ENCODE data around the gene CGNL1.

Gene CGNL1

GRCh38 chr15:57545995-57546394 lies 169.7 kb downstream of the CGNL1 start:
- no peak for DNase-seq
- no peaks in the 10 kb centered on the region for H3K36me3 ChIP-seq
- H3K9me3 ChIP-seq: no peaks in the 10 kb centered on the region
- H3K27me3 ChIP-seq: no peaks in the 10 kb centered on the region
- no peaks in the 10 kb centered on the region; the same call in 1 of the 2 replicates for H3K4me1 ChIP-seq
- H3K4me3 ChIP-seq (ENCODE audit: low read depth, low read length): no peak overlapping the region
- TF ChIP-seq CTCF (IDR thresholded peaks at IDR 0.05; ENCODE audit: low read depth, low read length): no peak

- Histone ChIP-seq H3K4me1 (no peaks in the 10 kb centered on the region; the same call in 1 of the 2 replicates), H3K9me3 (no peaks in the 10 kb centered on the region), H3K27me3 (no peaks in the 10 kb centered on the region), H3K36me3 (no peaks in the 10 kb centered on the region), H3K4me3 (ENCODE audit: low read depth, low read length) (no peak overlapping the region)
- DNase-seq: no peak
- no peak for TF ChIP-seq CTCF (IDR thresholded peaks at IDR 0.05; ENCODE audit: low read depth, low read length)
Measured at GRCh38 chr15:57547243-57547755, 171.0 kb downstream of the CGNL1 start.

- no peak overlapping the region for H3K4me3 ChIP-seq (ENCODE audit: low read depth, low read length)
- no peak for TF ChIP-seq CTCF (IDR thresholded peaks at IDR 0.05; ENCODE audit: low read depth, low read length)
- no peaks in the 10 kb centered on the region for H3K4me1 ChIP-seq
- H3K27me3 ChIP-seq: no peaks in the 10 kb centered on the region
- DNase-seq: no peak
- no peaks in the 10 kb centered on the region for H3K36me3 ChIP-seq
- no peaks in the 10 kb centered on the region for H3K9me3 ChIP-seq
Measured at GRCh38 chr15:57548351-57548750, 172.0 kb downstream of the CGNL1 start.

GRCh38 chr15:57548835-57549234 lies 172.5 kb downstream of the CGNL1 start:
- Histone ChIP-seq H3K36me3 (no peaks in the 10 kb centered on the region), H3K27me3 (no peaks in the 10 kb centered on the region)

GRCh38 chr15:57549935-57550334 lies 173.6 kb downstream of the CGNL1 start:
- Histone ChIP-seq H3K4me3 (ENCODE audit: low read depth, low read length) (no peak overlapping the region), H3K36me3 (no peaks in the 10 kb centered on the region), H3K9me3 (no peaks in the 10 kb centered on the region), H3K4me1 (peaks cover 9% of the 10 kb centered on the region), H3K27me3 (no peaks in the 10 kb centered on the region)
- DNase-seq: no peak
- TF ChIP-seq CTCF (IDR thresholded peaks at IDR 0.05; ENCODE audit: low read depth, low read length): no peak

More at GRCh38 chr15:57548835-57549234, 172.5 kb downstream of the CGNL1 start:
- no peak for TF ChIP-seq CTCF (IDR thresholded peaks at IDR 0.05; ENCODE audit: low read depth, low read length)
- DNase-seq: no peak
- Histone ChIP-seq H3K4me1 (no peaks in the 10 kb centered on the region), H3K4me3 (ENCODE audit: low read depth, low read length) (no peak overlapping the region), H3K9me3 (no peaks in the 10 kb centered on the region)

GRCh38 chr15:57550640-57551039 lies 174.3 kb downstream of the CGNL1 start:
- Histone ChIP-seq H3K4me1 (peaks cover 14% of the 10 kb centered on the region), H3K27me3 (no peaks in the 10 kb centered on the region), H3K36me3 (no peaks in the 10 kb centered on the region), H3K9me3 (no peaks in the 10 kb centered on the region), H3K4me3 (ENCODE audit: low read depth, low read length) (no peak overlapping the region)
- TF ChIP-seq CTCF (IDR thresholded peaks at IDR 0.05; ENCODE audit: low read depth, low read length): no peak
- no peak for DNase-seq
